Measurements from ENCODE around the gene F10. TPM values are rescaled to one million over a fixed set of nuclear protein-coding genes. Genes with fewer than 3 reads are reported as not detected.

The F10 gene
- total RNA-seq, 1 experiment from 2014 or later, result not detected

GRCh38 chr13:113167155-113167554, 44.6 kb downstream of the F10 start:
- no peak overlapping the region for H3K27ac ChIP-seq (ENCODE audit: low read length)
- H3K4me1 ChIP-seq (ENCODE audit: low read length), result peaks cover 8% of the 10 kb centered on the region
- no peaks in the 10 kb centered on the region for H3K9me3 ChIP-seq (ENCODE audit: low read length)
- no peaks in the 10 kb centered on the region for H3K9me2 ChIP-seq (replicated peaks; ENCODE audit: insufficient read depth, low read length)
- no peaks in the 10 kb centered on the region for H3K27me3 ChIP-seq (ENCODE audit: low read length)
- no peak for DNase-seq
- no peak overlapping the region for H3K4me2 ChIP-seq (ENCODE audit: low read depth, low read length, poor library complexity, severe bottlenecking)
- H2AFZ ChIP-seq (ENCODE audit: low read length), result no peak overlapping the region
- H3K36me3 ChIP-seq (ENCODE audit: insufficient read depth, low read length), result peaks cover 17% of the 10 kb centered on the region
- no peak overlapping the region for H3K9ac ChIP-seq (ENCODE audit: low read length)
- H3K79me2 ChIP-seq (ENCODE audit: low read length), result no peaks in the 10 kb centered on the region
- H3K4me3 ChIP-seq (ENCODE audit: low read length), result no peak overlapping the region
- H4K20me1 ChIP-seq (ENCODE audit: insufficient read depth, low read depth, low read length), result no peaks in the 10 kb centered on the region

GRCh38 chr13:113167575-113167974, 45.0 kb downstream of the F10 start:
- no peak overlapping the region for H2AFZ ChIP-seq (ENCODE audit: low read length)
- H3K4me1 ChIP-seq (ENCODE audit: low read length), result peaks cover 8% of the 10 kb centered on the region
- H3K27me3 ChIP-seq (ENCODE audit: low read length), result no peaks in the 10 kb centered on the region
- no peak overlapping the region for H3K9ac ChIP-seq (ENCODE audit: low read length)
- no peaks in the 10 kb centered on the region for H3K9me2 ChIP-seq (replicated peaks; ENCODE audit: insufficient read depth, low read length)
- H3K4me3 ChIP-seq (ENCODE audit: low read length), result no peak overlapping the region
- no peaks in the 10 kb centered on the region for H3K9me3 ChIP-seq (ENCODE audit: low read length)
- DNase-seq, result no peak
- no peak overlapping the region for H3K4me2 ChIP-seq (ENCODE audit: low read depth, low read length, poor library complexity, severe bottlenecking)
- no peaks in the 10 kb centered on the region for H4K20me1 ChIP-seq (ENCODE audit: insufficient read depth, low read depth, low read length)
- peaks cover 17% of the 10 kb centered on the region for H3K36me3 ChIP-seq (ENCODE audit: insufficient read depth, low read length)
- no peak overlapping the region for H3K27ac ChIP-seq (ENCODE audit: low read length)
- H3K79me2 ChIP-seq (ENCODE audit: low read length), result no peaks in the 10 kb centered on the region

- H3K27me3 ChIP-seq (ENCODE audit: low read length), result no peaks in the 10 kb centered on the region
- H3K79me2 ChIP-seq (ENCODE audit: low read length), result no peaks in the 10 kb centered on the region
- no peak overlapping the region for H2AFZ ChIP-seq (ENCODE audit: low read length)
- peaks cover 2% of the 10 kb centered on the region for H3K4me1 ChIP-seq (ENCODE audit: low read length)
- H4K20me1 ChIP-seq (ENCODE audit: insufficient read depth, low read depth, low read length), result no peaks in the 10 kb centered on the region
- no peak overlapping the region for H3K9ac ChIP-seq (ENCODE audit: low read length)
- H3K4me2 ChIP-seq (ENCODE audit: low read depth, low read length, poor library complexity, severe bottlenecking), result no peak overlapping the region
- no peak overlapping the region for H3K27ac ChIP-seq (ENCODE audit: low read length)
- H3K9me2 ChIP-seq (replicated peaks; ENCODE audit: insufficient read depth, low read length), result no peaks in the 10 kb centered on the region
- H3K36me3 ChIP-seq (ENCODE audit: insufficient read depth, low read length), result peaks cover 17% of the 10 kb centered on the region
- DNase-seq, result no peak
- no peaks in the 10 kb centered on the region for H3K9me3 ChIP-seq (ENCODE audit: low read length)
- no peak overlapping the region for H3K4me3 ChIP-seq (ENCODE audit: low read length)
Measured at GRCh38 chr13:113168211-113168610, 45.6 kb downstream of the F10 start.

GRCh38 chr13:113169277-113170272, 47.0 kb downstream of the F10 start:
- Histone ChIP-seq H4K20me1 (ENCODE audit: insufficient read depth, low read depth, low read length) (no peaks in the 10 kb centered on the region), H2AFZ (ENCODE audit: low read length) (no peak overlapping the region), H3K27ac (ENCODE audit: low read length) (no peak overlapping the region), H3K4me3 (ENCODE audit: low read length) (no peak overlapping the region), H3K9me2 (replicated peaks; ENCODE audit: insufficient read depth, low read length) (no peaks in the 10 kb centered on the region), H3K9me3 (ENCODE audit: low read length) (no peaks in the 10 kb centered on the region), H3K79me2 (ENCODE audit: low read length) (no peaks in the 10 kb centered on the region), H3K27me3 (ENCODE audit: low read length) (no peaks in the 10 kb centered on the region), H3K36me3 (ENCODE audit: insufficient read depth, low read length) (peaks cover 17% of the 10 kb centered on the region), H3K9ac (ENCODE audit: low read length) (no peak overlapping the region), H3K4me2 (ENCODE audit: low read depth, low read length, poor library complexity, severe bottlenecking) (no peak overlapping the region), H3K4me1 (ENCODE audit: low read length) (no peaks in the 10 kb centered on the region)
- DNase-seq, result no peak

- H2AFZ ChIP-seq (ENCODE audit: low read length), result no peak overlapping the region
- no peaks in the 10 kb centered on the region for H3K27me3 ChIP-seq (ENCODE audit: low read length)
- no peaks in the 10 kb centered on the region for H4K20me1 ChIP-seq (ENCODE audit: insufficient read depth, low read depth, low read length)
- H3K4me3 ChIP-seq (ENCODE audit: low read length), result no peak overlapping the region
- no peak overlapping the region for H3K27ac ChIP-seq (ENCODE audit: low read length)
- no peak overlapping the region for H3K9ac ChIP-seq (ENCODE audit: low read length)
- H3K79me2 ChIP-seq (ENCODE audit: low read length), result no peaks in the 10 kb centered on the region
- no peaks in the 10 kb centered on the region for H3K4me1 ChIP-seq (ENCODE audit: low read length)
- no peak for DNase-seq
- H3K36me3 ChIP-seq (ENCODE audit: insufficient read depth, low read length), result peaks cover 21% of the 10 kb centered on the region
- H3K4me2 ChIP-seq (ENCODE audit: low read depth, low read length, poor library complexity, severe bottlenecking), result no peak overlapping the region
- no peaks in the 10 kb centered on the region for H3K9me3 ChIP-seq (ENCODE audit: low read length)
- H3K9me2 ChIP-seq (replicated peaks; ENCODE audit: insufficient read depth, low read length), result no peaks in the 10 kb centered on the region
Measured at GRCh38 chr13:113170511-113170910, 47.9 kb downstream of the F10 start.

GRCh38 chr13:113171250-113172125, 48.9 kb downstream of the F10 start:
- H3K79me2 ChIP-seq (ENCODE audit: low read length), result no peaks in the 10 kb centered on the region
- no peak overlapping the region for H3K4me3 ChIP-seq (ENCODE audit: low read length)
- no peak for DNase-seq
- H3K27ac ChIP-seq (ENCODE audit: low read length), result no peak overlapping the region
- no peaks in the 10 kb centered on the region for H3K9me2 ChIP-seq (replicated peaks; ENCODE audit: insufficient read depth, low read length)
- peaks cover 23% of the 10 kb centered on the region for H3K36me3 ChIP-seq (ENCODE audit: insufficient read depth, low read length)
- H3K4me1 ChIP-seq (ENCODE audit: low read length), result no peaks in the 10 kb centered on the region
- no peak overlapping the region for H3K4me2 ChIP-seq (ENCODE audit: low read depth, low read length, poor library complexity, severe bottlenecking)
- no peak overlapping the region for H2AFZ ChIP-seq (ENCODE audit: low read length)
- no peaks in the 10 kb centered on the region for H4K20me1 ChIP-seq (ENCODE audit: insufficient read depth, low read depth, low read length)
- no peaks in the 10 kb centered on the region for H3K27me3 ChIP-seq (ENCODE audit: low read length)
- no peak overlapping the region for H3K9ac ChIP-seq (ENCODE audit: low read length)
- no peaks in the 10 kb centered on the region for H3K9me3 ChIP-seq (ENCODE audit: low read length)

- H3K4me3 ChIP-seq (ENCODE audit: low read length), result no peak overlapping the region
- no peaks in the 10 kb centered on the region for H3K9me3 ChIP-seq (ENCODE audit: low read length)
- H2AFZ ChIP-seq (ENCODE audit: low read length), result no peak overlapping the region
- no peaks in the 10 kb centered on the region for H4K20me1 ChIP-seq (ENCODE audit: insufficient read depth, low read depth, low read length)
- no peak overlapping the region for H3K9ac ChIP-seq (ENCODE audit: low read length)
- no peaks in the 10 kb centered on the region for H3K9me2 ChIP-seq (replicated peaks; ENCODE audit: insufficient read depth, low read length)
- H3K27me3 ChIP-seq (ENCODE audit: low read length), result no peaks in the 10 kb centered on the region
- no peak overlapping the region for H3K27ac ChIP-seq (ENCODE audit: low read length)
- peaks cover 23% of the 10 kb centered on the region for H3K36me3 ChIP-seq (ENCODE audit: insufficient read depth, low read length)
- no peak overlapping the region for H3K4me2 ChIP-seq (ENCODE audit: low read depth, low read length, poor library complexity, severe bottlenecking)
- no peak for DNase-seq
- no peaks in the 10 kb centered on the region for H3K79me2 ChIP-seq (ENCODE audit: low read length)
- H3K4me1 ChIP-seq (ENCODE audit: low read length), result no peaks in the 10 kb centered on the region
Measured at GRCh38 chr13:113172419-113172926, 49.9 kb downstream of the F10 start.

GRCh38 chr13:113176280-113176679, 53.7 kb downstream of the F10 start:
- H3K36me3 ChIP-seq (ENCODE audit: insufficient read depth, low read length), result peaks cover 43% of the 10 kb centered on the region
- H3K4me1 ChIP-seq (ENCODE audit: low read length), result no peaks in the 10 kb centered on the region
- no peaks in the 10 kb centered on the region for H4K20me1 ChIP-seq (ENCODE audit: insufficient read depth, low read depth, low read length)
- no peak overlapping the region for H3K4me2 ChIP-seq (ENCODE audit: low read depth, low read length, poor library complexity, severe bottlenecking)
- DNase-seq, result no peak
- H3K27me3 ChIP-seq (ENCODE audit: low read length), result no peaks in the 10 kb centered on the region
- H3K4me3 ChIP-seq (ENCODE audit: low read length), result no peak overlapping the region
- no peaks in the 10 kb centered on the region for H3K9me3 ChIP-seq (ENCODE audit: low read length)
- H2AFZ ChIP-seq (ENCODE audit: low read length), result no peak overlapping the region
- H3K27ac ChIP-seq (ENCODE audit: low read length), result no peak overlapping the region
- no peaks in the 10 kb centered on the region for H3K79me2 ChIP-seq (ENCODE audit: low read length)
- H3K9me2 ChIP-seq (replicated peaks; ENCODE audit: insufficient read depth, low read length), result no peaks in the 10 kb centered on the region
- no peak overlapping the region for H3K9ac ChIP-seq (ENCODE audit: low read length)
